IMR-90 (cell line): ENCODE results near the gene CACNA2D1. TPM values are rescaled to one million over a fixed set of nuclear protein-coding genes. Genes with fewer than 3 reads are reported as not detected.
A peak's percentile ranks its signal among the peaks of the same experiment; 100 is the strongest.

Experiments used
- ATAC-seq: fragments of 200-7000 bp; cut with Tn5 transposase; 2 replicates; pipeline ENCODE4 v1.9.1; 2020; ENCODE audit warnings: low read depth, mild to moderate bottlenecking, moderate library complexity
- BruUV-seq: library from RNA; stranded (reverse); fragments of 400-500 nt; replicated peaks from 2 replicates; lab custom pipeline; 2021; lab: Mats Ljungman, UMichigan
- CTCF ChIA-PET: fragments of 300-600 bp; formaldehyde crosslinking; extraction: SDS; loops from one replicate; lab custom pipeline; 2021; ENCODE audit warnings: antibody characterized with exemption; lab: Yijun Ruan, JAX
- POLR2A ChIA-PET: fragments of 300-600 bp; sonication (Branson Sonifier 250); formaldehyde crosslinking; loops from one replicate; lab custom pipeline; 2022; ENCODE audit warnings: antibody characterized with exemption; ENCODE audit not compliant: unreplicated experiment; lab: Charles Lee
- DNase-seq: peaks from one replicate; pipeline ENCODE4 v3.0.0; 2013
- H2AFZ ChIP-seq: replicated peaks from 2 replicates; pipeline ENCODE3; 2013; ENCODE audit warnings: low read length, mild to moderate bottlenecking; ENCODE audit not compliant: poor library complexity
- H2AK5ac ChIP-seq: 2 replicates; pipeline ENCODE4 v1.6.1; 2013; ENCODE audit warnings: low read depth, low read length, inconsistent platforms
- H2AK9ac ChIP-seq: replicated peaks from 2 replicates; pipeline ENCODE3; 2013; ENCODE audit warnings: mild to moderate bottlenecking, low read depth, low read length, moderate library complexity; ENCODE audit not compliant: poor library complexity
- H2BK120ac ChIP-seq: 2 replicates; pipeline ENCODE4 v1.6.1; 2013; ENCODE audit warnings: low read depth, low read length, inconsistent platforms
- H2BK15ac ChIP-seq: 3 replicates; pipeline ENCODE4 v1.6.1; 2013; ENCODE audit warnings: low read depth, low read length, inconsistent platforms
- H2BK20ac ChIP-seq: 2 replicates; pipeline ENCODE4 v1.6.1; 2013; ENCODE audit warnings: low read depth, mild to moderate bottlenecking, inconsistent platforms, low read length, moderate library complexity
- H2BK5ac ChIP-seq: 2 replicates; pipeline ENCODE4 v1.6.1; 2013; ENCODE audit warnings: mild to moderate bottlenecking, low read depth, low read length, inconsistent platforms; ENCODE audit not compliant: poor library complexity, severe bottlenecking
- H3K14ac ChIP-seq: replicated peaks from 2 replicates; pipeline ENCODE4 v1.6.1; 2013; ENCODE audit warnings: low read depth, low read length, inconsistent platforms
- H3K18ac ChIP-seq: 2 replicates; pipeline ENCODE4 v1.6.1; 2013; ENCODE audit warnings: low read depth, low read length, control low read depth
- H3K23ac ChIP-seq: 2 replicates; pipeline ENCODE4 v1.6.1; 2013; ENCODE audit warnings: low read depth, low read length, inconsistent platforms
- H3K27ac ChIP-seq: 2 replicates; pipeline ENCODE4 v1.5.1; 2013; ENCODE audit warnings: mild to moderate bottlenecking, control low read depth, low read length; ENCODE audit not compliant: insufficient read depth
- H3K27me3 ChIP-seq: 2 replicates; pipeline ENCODE4 v1.6.1; 2013; ENCODE audit warnings: low read length; ENCODE audit not compliant: control insufficient read depth, insufficient read depth
- H3K36me3 ChIP-seq: 2 replicates; pipeline ENCODE4 v1.6.1; 2013; ENCODE audit warnings: low read length, mixed read lengths; ENCODE audit not compliant: control insufficient read depth, insufficient read depth
- H3K4ac ChIP-seq: 2 replicates; pipeline ENCODE4 v1.6.1; 2013; ENCODE audit warnings: low read depth, low read length, inconsistent platforms
- H3K4me1 ChIP-seq: 2 replicates; pipeline ENCODE4 v1.6.1; 2013; ENCODE audit warnings: low read length, mixed read lengths; ENCODE audit not compliant: control insufficient read depth, insufficient read depth
- H3K4me2 ChIP-seq: 2 replicates; pipeline ENCODE4 v1.6.1; 2013; ENCODE audit warnings: low read depth, mild to moderate bottlenecking, control low read depth, low read length, moderate library complexity
- H3K4me3 ChIP-seq: 2 replicates; pipeline ENCODE4 v1.5.1; 2013; ENCODE audit warnings: low read depth, mild to moderate bottlenecking, control low read depth, low read length, moderate library complexity; ENCODE audit not compliant: insufficient read depth
- H3K56ac ChIP-seq: 2 replicates; pipeline ENCODE4 v1.6.1; 2013; ENCODE audit warnings: low read length, inconsistent platforms; ENCODE audit not compliant: insufficient read depth; ENCODE audit errors: extremely low read depth
- H3K79me1 ChIP-seq, 2 experiments: 2 replicates each; pipeline ENCODE4 v1.6.1; 2013; ENCODE audit warnings: low read length in 2 of 2, inconsistent platforms in 1 of 2, low read depth in 1 of 2
- H3K9ac ChIP-seq: 2 replicates; pipeline ENCODE4 v1.6.1; 2013; ENCODE audit warnings: low read depth, low read length, control low read depth
- H3K9me1 ChIP-seq: 2 replicates; pipeline ENCODE4 v1.6.1; 2013; ENCODE audit warnings: low read length, inconsistent platforms; ENCODE audit not compliant: insufficient read depth
- H3K9me3 ChIP-seq: 2 replicates; pipeline ENCODE4 v1.6.1; 2013; ENCODE audit warnings: low read length; ENCODE audit not compliant: control insufficient read depth, insufficient read depth
- H4K20me1 ChIP-seq: 2 replicates; pipeline ENCODE4 v1.6.1; 2013; ENCODE audit warnings: low read length, inconsistent platforms; ENCODE audit not compliant: insufficient read depth
- H4K5ac ChIP-seq: 2 replicates; pipeline ENCODE4 v1.6.1; 2013; ENCODE audit warnings: mild to moderate bottlenecking, low read depth, low read length, control low read depth
- H4K8ac ChIP-seq, 2 experiments: 2 replicates each; pipeline ENCODE4 v1.6.1; 2013; ENCODE audit warnings: low read depth in 2 of 2, low read length in 2 of 2, control low read depth in 1 of 2, inconsistent platforms in 1 of 2
- H4K91ac ChIP-seq: 2 replicates; pipeline ENCODE4 v1.6.1; 2013; ENCODE audit warnings: low read depth, low read length, inconsistent platforms; ENCODE audit not compliant: insufficient read depth
- CEBPB ChIP-seq: IDR thresholded peaks from 2 replicates; pipeline ENCODE4 v1.6.1; 2012; ENCODE audit warnings: low read depth, low read length, improper control_type of control experiment
- FOS ChIP-seq: fragments of 150-350 bp; IDR thresholded peaks from 2 replicates; pipeline ENCODE4 v1.6.1; 2016; ENCODE audit warnings: low read depth, low read length
- MAFK ChIP-seq: IDR thresholded peaks from 2 replicates; pipeline ENCODE4 v1.6.1; 2012; ENCODE audit warnings: low read depth, low read length, improper control_type of control experiment
- MAZ ChIP-seq: IDR thresholded peaks from 2 replicates; pipeline ENCODE4 v1.6.1; 2012; ENCODE audit warnings: low read depth, mild to moderate bottlenecking, low read length, improper control_type of control experiment, moderate library complexity, borderline replicate concordance
- RCOR1 ChIP-seq: IDR thresholded peaks from 2 replicates; pipeline ENCODE4 v1.6.1; 2012; ENCODE audit warnings: mild to moderate bottlenecking, low read length, improper control_type of control experiment; ENCODE audit not compliant: insufficient replicate concordance
- WGBS, 2 experiments: methylation state at CpG; one replicate each; pipeline versions ENCODE4 v1.1.5 to v1.1.7; 2013; ENCODE audit warnings: missing lambda C conversion rate in 2 of 2; ENCODE audit not compliant: insufficient read length in 1 of 2; ENCODE audit errors: extremely low coverage in 2 of 2; 5-methylcytosine and 5-hydroxymethylcytosine counted together
- dilution Hi-C: fragments of 300-500 bp; cut with HindIII; formaldehyde crosslinking; loops from one replicate; pipeline ENCODE4 v1.14.3; 2018; ENCODE audit warnings: low sequenced_read_pairs; ENCODE audit not compliant: unreplicated experiment
- in situ Hi-C: fragments of 300-500 bp; cut with MboI; formaldehyde crosslinking; loops from 3 replicates; pipeline ENCODE4 v1.14.3; 2019; ENCODE audit warnings: low sequenced_read_pairs, inconsistent platforms, mixed read lengths
- intact Hi-C: fragments of 100-400 bp; cut with micrococcal nuclease; formaldehyde crosslinking; loops from 2 replicates; pipeline ENCODE4 v1.10.0; 2022
- polyA plus RNA-seq, 3 experiments: library from polyadenylated mRNA; depleted of rRNA; stranded (reverse); fragments of >200 nt; gene quantifications; 2 replicates each; pipeline ENCODE4 v1.2.3, GENCODE V29; 2012; ENCODE audit warnings: low replicate concordance in 1 of 3
- total RNA-seq: library from RNA; depleted of rRNA; stranded (reverse); fragments of >200 nt; gene quantifications from 2 replicates; pipeline ENCODE4 v1.2.3, GENCODE V29; 2012
- TF ChIP-seq, protein P1 (sequence below): fragments of 150-350 bp; IDR thresholded peaks from 2 replicates; pipeline ENCODE4 v1.6.1; 2016; ENCODE audit warnings: low read depth, mild to moderate bottlenecking, low read length, moderate library complexity, borderline replicate concordance

CACNA2D1 gene
- total and polyA plus RNA-seq, 2 of the 4 experiments (the other 2 are of a cell fraction): 5.8 to 21.9 TPM

DNA sequence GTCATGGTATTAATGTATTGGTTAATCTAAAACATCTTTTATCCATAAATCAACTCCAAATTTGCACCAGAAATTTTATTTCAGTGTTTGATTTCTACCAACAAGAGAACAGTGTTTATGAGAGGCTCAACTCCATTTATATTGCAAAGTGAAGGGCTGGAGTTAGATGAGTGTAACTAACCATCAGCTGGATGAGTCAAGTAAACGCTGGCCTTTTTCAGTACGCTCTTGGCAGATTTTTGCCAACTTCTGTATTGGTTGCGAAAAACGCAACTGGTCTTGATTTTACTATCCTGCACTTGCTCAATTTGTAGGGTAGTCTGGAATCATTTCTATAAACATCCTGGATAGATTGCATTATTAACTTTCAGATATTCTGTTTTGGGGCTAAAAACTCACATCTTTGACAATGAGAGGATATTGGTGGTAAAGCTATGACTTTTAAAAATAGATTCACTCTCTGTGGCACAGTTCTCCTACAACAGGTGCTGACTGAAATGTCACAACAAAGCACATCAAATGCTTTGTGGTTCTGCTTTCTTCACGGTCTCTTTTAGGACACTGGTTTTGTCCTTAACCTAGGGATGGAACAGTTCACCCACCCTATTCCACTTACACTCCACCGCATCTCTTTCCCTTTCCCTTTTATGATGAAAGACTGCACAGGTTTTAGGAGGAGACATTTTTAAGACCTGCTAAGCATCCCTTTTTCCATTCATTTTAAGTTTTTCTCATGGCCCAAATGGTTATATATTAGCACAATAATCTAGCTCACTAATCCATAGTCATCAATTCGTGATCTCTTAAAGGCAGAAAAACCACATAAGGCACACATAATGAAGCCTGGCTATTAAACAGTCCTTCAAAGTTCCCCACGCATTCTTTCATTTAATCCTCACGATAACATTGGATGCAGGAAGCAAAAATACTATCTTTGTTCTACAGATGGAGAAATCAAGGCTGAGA, 12.8 kb downstream of the CACNA2D1 start:
- Histone ChIP-seq H2AK9ac (no peak overlapping the region), H3K18ac (peak overlapping the region; percentile 60; the same call in 1 of the 2 replicates), H3K79me1 (peaks cover 12 to 40% of the 10 kb centered on the region in 2 experiments), H3K27me3 (no peaks in the 10 kb centered on the region), H4K20me1 (peaks cover 2% of the 10 kb centered on the region; the same call in 1 of the 2 replicates), H4K5ac (peak overlapping the region; percentile 67; the same call in 1 of the 2 replicates), H2AK5ac (no peak overlapping the region; the same call in 1 of the 2 replicates), H3K4me3 (no peak overlapping the region), H2AFZ (no peak overlapping the region), H3K9me1 (peaks cover 3% of the 10 kb centered on the region), H3K27ac (no peak overlapping the region), H2BK15ac (no peak overlapping the region), H3K4ac (no peak overlapping the region), H3K9me3 (no peaks in the 10 kb centered on the region), H3K36me3 (no peaks in the 10 kb centered on the region), H2BK120ac (no peak overlapping the region), H3K4me1 (peaks cover 12% of the 10 kb centered on the region), H3K4me2 (peak overlapping the region; percentile 68; the same call in 1 of the 2 replicates), H3K23ac (no peak overlapping the region; the same call in 1 of the 2 replicates), H3K56ac (no peak overlapping the region), H3K9ac (no peak overlapping the region), H4K8ac (peak overlapping the region in 1 of 2 experiments; percentile 2; a peak in 1 of 4 replicates), H3K14ac (no peak overlapping the region), H2BK5ac (peak overlapping the region; percentile 3), H4K91ac (no peak overlapping the region; the same call in 1 of the 2 replicates), H2BK20ac (no peak overlapping the region)
- DNase-seq (peak; percentile 86), ATAC-seq (peak; percentile 75)
- intact Hi-C loops: no loop called here
- dilution Hi-C loops: no loop called here
- CTCF ChIA-PET: no interaction called here
- POLR2A ChIA-PET: interaction anchor here (0.6 kb wide), 1 partner anchor 716 kb away, joined by 8 read pairs; no protein-coding TSS in a partner anchor
- BruUV-seq: no TSS peak
- in situ Hi-C loops: no loop called here
- WGBS, 2 experiments: no CpG with 5 or more reads among the region's 9 CpGs
- peak; percentile 78; the same call in 1 of the 2 replicates for TF ChIP-seq CEBPB
- TF ChIP-seq RCOR1: peak; percentile 31
- TF ChIP-seq MAZ: no peak
- 0 out of 2 replicates have a peak, but pooled peaks have one; percentile 4 for TF ChIP-seq FOS
- TF ChIP-seq, protein P1, sequence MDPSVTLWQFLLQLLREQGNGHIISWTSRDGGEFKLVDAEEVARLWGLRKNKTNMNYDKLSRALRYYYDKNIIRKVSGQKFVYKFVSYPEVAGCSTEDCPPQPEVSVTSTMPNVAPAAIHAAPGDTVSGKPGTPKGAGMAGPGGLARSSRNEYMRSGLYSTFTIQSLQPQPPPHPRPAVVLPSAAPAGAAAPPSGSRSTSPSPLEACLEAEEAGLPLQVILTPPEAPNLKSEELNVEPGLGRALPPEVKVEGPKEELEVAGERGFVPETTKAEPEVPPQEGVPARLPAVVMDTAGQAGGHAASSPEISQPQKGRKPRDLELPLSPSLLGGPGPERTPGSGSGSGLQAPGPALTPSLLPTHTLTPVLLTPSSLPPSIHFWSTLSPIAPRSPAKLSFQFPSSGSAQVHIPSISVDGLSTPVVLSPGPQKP: no peak
- peak; percentile 19; the same call in 1 of the 2 replicates for TF ChIP-seq MAFK
